HEK293T (cell line): ENCODE data around the gene HOXA11.
A peak's percentile ranks its signal among the peaks of the same experiment; 100 is the strongest.

ENCODE experiments used
- ARNT ChIP-seq: fragments of 450-650 bp; IDR thresholded peaks from 2 replicates; pipeline ENCODE4 v1.6.1; 2017; ENCODE audit warnings: mild to moderate bottlenecking
- BHLHE40 ChIP-seq: fragments of 450-650 bp; IDR thresholded peaks from 2 replicates; pipeline ENCODE4 v1.6.1; 2016; ENCODE audit warnings: mild to moderate bottlenecking, moderate library complexity, borderline replicate concordance
- CTBP1 ChIP-seq: fragments of 450-650 bp; IDR thresholded peaks from 2 replicates; pipeline ENCODE4 v1.6.1; 2016; ENCODE audit warnings: borderline replicate concordance
- ELF4 ChIP-seq: fragments of 450-650 bp; IDR thresholded peaks from 2 replicates; pipeline ENCODE4 v1.6.1; 2017; ENCODE audit warnings: antibody characterized with exemption
- FOXA1 ChIP-seq: fragments of 450-650 bp; IDR thresholded peaks from 2 replicates; pipeline ENCODE4 v1.6.1; 2016; ENCODE audit warnings: mild to moderate bottlenecking
- FOXK2 ChIP-seq: fragments of 450-650 bp; IDR thresholded peaks from 2 replicates; pipeline ENCODE4 v1.6.1; 2016; ENCODE audit warnings: mild to moderate bottlenecking
- HDGF ChIP-seq: fragments of 450-650 bp; IDR thresholded peaks from 2 replicates; pipeline ENCODE4 v1.6.1; 2017; ENCODE audit warnings: antibody characterized with exemption, borderline replicate concordance
- L3MBTL2 ChIP-seq: fragments of 450-650 bp; conservative IDR thresholded peaks from 2 replicates; pipeline ENCODE4 v1.6.1; 2016; ENCODE audit warnings: mild to moderate bottlenecking
- LEF1 ChIP-seq: fragments of 450-650 bp; IDR thresholded peaks from 2 replicates; pipeline ENCODE4 v1.6.1; 2017; ENCODE audit warnings: mild to moderate bottlenecking, borderline replicate concordance
- NFRKB ChIP-seq: fragments of 450-650 bp; IDR thresholded peaks from 2 replicates; pipeline ENCODE4 v1.6.1; 2016; ENCODE audit warnings: mild to moderate bottlenecking, moderate library complexity
- SP1 ChIP-seq: fragments of 450-650 bp; IDR thresholded peaks from 2 replicates; pipeline ENCODE4 v1.6.1; 2017
- SUZ12 ChIP-seq: fragments of 450-650 bp; IDR thresholded peaks from 2 replicates; pipeline ENCODE4 v1.6.1; 2016; ENCODE audit warnings: mild to moderate bottlenecking
- TARDBP ChIP-seq: fragments of 450-650 bp; IDR thresholded peaks from 2 replicates; pipeline ENCODE4 v1.6.1; 2016
- TF ChIP-seq, protein P1 (sequence below): fragments of 450-650 bp; IDR thresholded peaks from 2 replicates; pipeline ENCODE4 v1.6.1; 2016

GRCh38 chr7:27159266-27160144 lies 25.5 kb downstream of the HOXA11 start:
- TF ChIP-seq FOXA1 (no peak), ELF4 (no peak), TARDBP (no peak), CTBP1 (peak; percentile 79; the same call in 1 of the 2 replicates), ARNT (no peak), SUZ12 (no peak), FOXK2 (no peak), HDGF (no peak), LEF1 (no peak), SP1 (no peak), NFRKB (no peak), BHLHE40 (no peak), L3MBTL2 (no peak; the same call in 1 of the 2 replicates)
- TF ChIP-seq, protein P1, sequence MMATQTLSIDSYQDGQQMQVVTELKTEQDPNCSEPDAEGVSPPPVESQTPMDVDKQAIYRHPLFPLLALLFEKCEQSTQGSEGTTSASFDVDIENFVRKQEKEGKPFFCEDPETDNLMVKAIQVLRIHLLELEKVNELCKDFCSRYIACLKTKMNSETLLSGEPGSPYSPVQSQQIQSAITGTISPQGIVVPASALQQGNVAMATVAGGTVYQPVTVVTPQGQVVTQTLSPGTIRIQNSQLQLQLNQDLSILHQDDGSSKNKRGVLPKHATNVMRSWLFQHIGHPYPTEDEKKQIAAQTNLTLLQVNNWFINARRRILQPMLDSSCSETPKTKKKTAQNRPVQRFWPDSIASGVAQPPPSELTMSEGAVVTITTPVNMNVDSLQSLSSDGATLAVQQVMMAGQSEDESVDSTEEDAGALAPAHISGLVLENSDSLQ: no peak
